ENCODE measurements around the gene HPCAL1.

GRCh38 chr2:10452956-10453904 lies 150.5 kb downstream of the HPCAL1 start:
- TF ChIP-seq TAF1 (IDR thresholded peaks at IDR 0.05; ENCODE audit: low read depth, low read length) (no peak), POLR2A (IDR thresholded peaks at IDR 0.05; ENCODE audit: low read depth, low read length) (no peak), POLR2AphosphoS5 (IDR thresholded peaks at IDR 0.05; ENCODE audit: low read depth, low read length) (no peak), POU2F2 (IDR thresholded peaks at IDR 0.05; ENCODE audit: low read depth, low read length) (no peak), SPI1 (IDR thresholded peaks at IDR 0.05; ENCODE audit: low read depth, low read length) (no peak)

Data from GM12891 (cell line).